Cardiac fibroblast (primary cell): ENCODE data around the gene PFKFB3.
A peak's percentile ranks its signal among the peaks of the same experiment; 100 is the strongest.

Source experiments
- DNase-seq, 2 donors: peaks; one replicate each; pipeline versions ENCODE4 v3.0.0 to v3.0.0-alpha.2; 2010; ENCODE audit warnings: low read depth in 2 of 2
- H3K4me3 ChIP-seq, 2 donors: replicated peaks in 1 of 2; 1 replicate in 1 of 2; 2 replicates in 1 of 2; pipeline ENCODE4 v1.5.1; 2011; ENCODE audit warnings: low read depth in 2 of 2, low read length in 2 of 2, mild to moderate bottlenecking in 2 of 2, moderate library complexity in 1 of 2
- CTCF ChIP-seq: IDR thresholded peaks from one replicate; pipeline ENCODE4 v1.5.1; 2011; ENCODE audit warnings: low read depth, mild to moderate bottlenecking, low read length, inconsistent platforms

The PFKFB3 gene

GRCh38 chr10:6274484-6274883, 71.8 kb downstream of the PFKFB3 start:
- H3K4me3 ChIP-seq: no peak overlapping the region
- no peak for DNase-seq
- no peak for TF ChIP-seq CTCF

GRCh38 chr10:6275022-6275997, 72.6 kb downstream of the PFKFB3 start:
- H3K4me3 ChIP-seq: peak overlapping the region; percentile 9 to 36
- DNase-seq: peak; percentile 96 to 99
- no peak for TF ChIP-seq CTCF

- no peak for TF ChIP-seq CTCF
- H3K4me3 ChIP-seq: no peak overlapping the region
- no peak for DNase-seq
These were observed 73.6 kb downstream of the PFKFB3 start for GRCh38 chr10:6276356-6276755.

GRCh38 chr10:6278519-6279120, 75.9 kb downstream of the PFKFB3 start:
- no peak for TF ChIP-seq CTCF
- no peak for DNase-seq
- no peak overlapping the region for H3K4me3 ChIP-seq

- no peak overlapping the region for H3K4me3 ChIP-seq
- no peak for TF ChIP-seq CTCF
- peak; percentile 47 to 59 for DNase-seq
These were observed 77.0 kb downstream of the PFKFB3 start for GRCh38 chr10:6279540-6280267.

- H3K4me3 ChIP-seq: no peak overlapping the region
- TF ChIP-seq CTCF: no peak
- no peak for DNase-seq
These were observed 77.6 kb downstream of the PFKFB3 start for GRCh38 chr10:6280291-6280690.
